ENCODE results near the gene DUSP10.
A peak's percentile ranks its signal among the peaks of the same experiment; 100 is the strongest.

The DUSP10 gene

GRCh38 chr1:221714227-221715152 is 27.4 kb downstream of the DUSP10 start:
- no peak for DNase-seq (ENCODE audit: low read depth in 2 of 3, low spot score in 1 of 3)

DNA sequence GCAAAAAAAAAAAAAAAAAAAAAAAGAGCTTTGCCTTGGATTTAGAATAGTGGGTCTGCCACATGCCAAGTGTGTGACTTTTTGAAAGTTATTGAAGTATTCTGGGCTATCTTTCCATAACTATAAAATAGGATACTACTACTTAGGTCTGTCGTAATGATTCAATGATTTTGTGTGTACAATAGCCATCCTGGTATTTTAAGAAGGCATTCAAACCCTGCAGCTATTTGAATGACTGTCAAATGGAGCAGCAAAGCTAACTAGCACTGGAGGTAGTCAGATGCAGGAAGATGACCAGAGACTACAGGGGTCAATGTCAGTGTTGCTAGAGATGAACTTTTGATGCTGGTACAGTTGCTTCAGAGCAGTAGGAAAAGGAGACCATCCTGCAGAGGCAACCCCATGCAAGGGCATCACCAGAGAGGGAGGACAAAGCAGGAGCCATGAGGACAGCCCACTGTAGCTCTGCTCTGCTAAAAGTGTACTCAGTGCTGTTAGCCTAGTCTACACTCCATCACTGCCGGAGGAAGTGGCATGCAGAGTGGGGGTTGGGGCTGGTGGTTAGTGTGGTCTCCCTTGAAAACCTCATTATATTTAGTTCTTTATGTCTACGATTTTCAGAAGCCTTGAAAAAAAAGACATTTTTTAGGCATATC is 29.0 kb downstream of the DUSP10 start:
- DNase-seq (ENCODE audit: low read depth in 2 of 3, low spot score in 1 of 3), result peak; percentile 53 to 66 (median 55)

DNA sequence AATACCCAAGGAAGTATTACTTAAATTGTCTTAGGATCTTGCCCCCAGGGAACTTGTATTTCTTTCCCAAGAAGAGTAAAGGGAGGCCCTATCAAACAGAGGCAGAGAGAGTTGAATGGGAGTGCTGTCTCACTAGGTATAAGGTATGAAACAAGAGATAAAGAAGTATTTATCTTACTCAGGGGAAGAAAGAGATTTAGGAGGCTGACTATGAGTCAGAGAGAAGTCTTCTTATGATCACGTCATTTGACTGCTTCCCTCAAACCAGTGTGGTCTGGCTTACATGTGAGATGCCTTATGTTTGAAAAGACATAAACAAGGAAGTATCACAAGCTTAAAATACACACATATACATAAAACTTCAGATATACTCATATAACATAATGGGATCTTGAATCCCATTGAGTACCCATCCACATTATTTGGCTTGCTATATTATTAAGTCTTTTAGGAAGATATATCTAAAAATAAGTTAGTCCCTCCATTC is 29.6 kb downstream of the DUSP10 start:
- DNase-seq (ENCODE audit: low read depth in 2 of 3, low spot score in 1 of 3), result no peak

DNA sequence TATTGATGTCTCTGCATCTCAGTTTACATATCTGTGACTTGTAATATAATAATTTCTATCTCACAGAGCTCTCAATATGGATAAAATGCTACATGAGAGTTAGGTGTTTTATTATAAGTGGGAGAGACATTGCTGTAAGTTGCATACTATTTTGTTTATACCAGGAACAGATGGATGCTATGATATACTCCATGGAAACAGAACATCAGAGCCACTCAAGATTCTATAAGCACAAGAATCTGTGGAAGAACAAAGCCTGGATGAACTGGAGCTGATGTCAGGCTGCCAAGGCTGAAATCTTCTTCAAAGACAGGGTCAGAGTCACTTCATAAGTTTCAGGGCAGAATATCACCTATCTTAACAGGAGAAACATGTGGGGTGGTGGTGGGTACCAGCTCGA is 30.2 kb downstream of the DUSP10 start:
- no peak for DNase-seq (ENCODE audit: low read depth in 2 of 3, low spot score in 1 of 3)

DNA sequence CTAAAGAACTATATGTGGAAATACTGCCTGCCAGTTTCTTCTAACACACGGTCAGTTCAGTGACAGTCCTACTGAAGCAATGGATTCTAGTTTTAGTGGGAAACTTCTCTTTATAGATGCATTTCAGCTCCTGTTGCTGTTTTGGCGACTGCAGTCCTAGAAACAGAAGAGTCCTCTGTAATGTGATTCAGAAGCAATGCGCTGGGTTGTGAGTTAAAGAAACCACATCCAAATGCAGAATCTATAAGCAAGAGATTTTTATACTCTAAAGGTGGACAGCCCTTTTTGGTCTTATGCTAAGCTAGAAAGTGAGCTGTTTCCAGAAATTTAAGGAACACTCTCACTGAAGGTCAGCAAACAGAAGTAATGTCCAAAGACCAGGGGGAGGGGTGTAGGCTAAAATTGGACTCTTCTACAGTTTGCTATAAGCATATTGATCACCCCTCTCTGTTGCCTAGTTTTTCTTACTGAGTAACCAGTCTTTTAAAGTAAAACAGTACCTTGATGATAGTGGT is 30.8 kb downstream of the DUSP10 start:
- DNase-seq (ENCODE audit: low read depth in 2 of 3, low spot score in 1 of 3), result no peak

GRCh38 chr1:221709854-221710253 is 32.0 kb downstream of the DUSP10 start:
- no peak for DNase-seq (ENCODE audit: low read depth in 2 of 3, low spot score in 1 of 3)

DNA sequence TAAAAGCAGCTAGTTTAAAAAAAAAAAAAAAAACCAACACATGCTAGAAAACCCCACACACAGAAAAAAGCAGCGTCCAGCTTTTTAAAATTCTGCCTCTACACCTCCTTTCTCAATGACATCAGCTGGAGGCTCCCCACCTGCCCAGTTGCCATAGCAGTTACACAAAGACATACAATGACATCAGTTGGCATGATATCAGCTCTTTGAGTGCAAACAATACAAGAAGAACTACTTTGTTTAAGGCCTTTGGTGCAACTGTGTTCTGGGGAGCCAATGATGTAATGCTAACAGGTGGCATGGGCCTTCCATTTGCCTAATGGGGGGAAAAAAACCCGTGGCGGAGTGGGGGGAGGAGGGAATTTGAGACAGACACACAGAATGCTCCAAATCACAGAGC is 32.9 kb downstream of the DUSP10 start:
- DNase-seq (ENCODE audit: low read depth in 2 of 3, low spot score in 1 of 3), result no peak

GRCh38 chr1:221708076-221708571 is 33.8 kb downstream of the DUSP10 start:
- peak; percentile 36 to 56 (median 50) for DNase-seq (ENCODE audit: low read depth in 2 of 3, low spot score in 1 of 3)

DNA sequence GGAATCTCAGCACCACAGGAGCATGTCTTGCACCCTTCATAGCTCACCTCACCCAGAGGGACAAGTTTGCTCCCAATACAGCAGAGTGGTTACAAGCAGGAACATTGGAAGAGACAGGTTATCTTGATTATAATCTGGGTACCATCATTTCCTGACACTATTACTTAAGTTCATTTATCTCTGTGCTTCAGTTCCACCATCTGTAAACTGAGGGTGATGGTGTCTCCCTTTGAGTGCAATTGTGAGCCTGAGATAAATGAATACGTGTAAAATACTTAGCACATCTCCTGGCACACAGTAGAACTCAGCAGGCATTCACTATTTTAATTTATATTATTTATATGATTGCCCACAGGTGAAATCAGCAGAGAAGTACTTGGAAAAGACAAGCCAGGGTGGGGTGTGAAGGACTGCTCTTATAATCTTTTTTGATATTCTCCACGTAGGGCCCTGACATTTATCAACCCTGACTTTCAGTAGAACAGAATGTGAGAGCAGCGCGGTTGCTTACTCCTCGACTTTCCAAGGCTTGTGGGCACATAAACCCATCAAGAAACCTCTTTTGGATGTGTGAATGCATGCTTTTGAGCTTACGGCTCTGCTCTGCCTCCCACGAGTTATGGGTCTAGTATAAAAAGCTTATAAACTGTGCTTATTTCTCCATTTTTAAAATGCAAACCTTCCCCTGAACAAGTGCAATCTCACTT is 34.9 kb downstream of the DUSP10 start:
- DNase-seq (ENCODE audit: low read depth in 2 of 3, low spot score in 1 of 3), result no peak

DNA sequence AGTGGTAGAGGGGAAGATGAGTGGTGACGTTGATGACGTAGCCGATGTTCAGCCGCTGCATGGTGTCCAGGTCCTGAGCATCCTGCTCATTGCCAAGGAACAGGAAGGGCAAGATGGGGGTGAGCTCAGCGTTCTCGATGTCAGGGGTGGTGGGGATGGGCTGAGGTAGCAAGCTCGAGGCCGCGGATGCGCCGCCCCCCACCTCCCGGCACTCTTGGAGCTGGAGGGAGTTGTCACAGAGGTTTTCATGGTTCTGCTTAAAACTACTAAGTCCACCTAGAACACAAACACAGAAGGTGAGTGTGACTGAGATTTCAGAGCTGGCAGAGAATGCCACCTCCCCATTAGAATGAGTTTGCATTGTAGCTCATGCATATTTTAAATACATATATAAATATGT is 35.7 kb downstream of the DUSP10 start:
- no peak for DNase-seq (ENCODE audit: low read depth in 2 of 3, low spot score in 1 of 3)

- DNase-seq (ENCODE audit: low read depth in 2 of 3, low spot score in 1 of 3), result no peak
Measured at GRCh38 chr1:221704306-221704705, 37.6 kb downstream of the DUSP10 start.

- DNase-seq (ENCODE audit: low read depth in 2 of 3, low spot score in 1 of 3), result no peak
Measured at GRCh38 chr1:221701570-221702186, 40.2 kb downstream of the DUSP10 start.

- DNase-seq (ENCODE audit: low read depth in 2 of 3, low spot score in 1 of 3), result no peak
Measured at GRCh38 chr1:221700948-221701347, 40.9 kb downstream of the DUSP10 start.

DNA sequence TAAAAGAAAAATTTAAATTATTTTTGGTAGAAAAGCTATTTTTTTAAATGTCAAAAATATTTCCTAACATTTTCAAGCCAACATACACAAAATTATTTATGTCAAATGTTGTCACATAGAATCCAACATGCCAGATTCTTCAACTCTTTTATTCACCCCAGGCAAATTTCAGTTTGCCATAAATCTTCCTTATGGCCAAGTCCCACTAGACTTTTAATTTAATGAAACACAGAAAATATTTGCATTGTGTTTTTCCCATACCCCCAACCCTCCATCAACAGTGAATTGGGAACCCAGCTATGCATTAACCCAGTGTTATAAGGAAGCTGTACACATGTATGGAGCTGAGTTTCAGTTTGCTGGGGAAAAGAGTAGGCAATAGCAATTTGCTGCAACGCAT is 41.4 kb downstream of the DUSP10 start:
- DNase-seq (ENCODE audit: low read depth in 2 of 3, low spot score in 1 of 3), result no peak

DNA sequence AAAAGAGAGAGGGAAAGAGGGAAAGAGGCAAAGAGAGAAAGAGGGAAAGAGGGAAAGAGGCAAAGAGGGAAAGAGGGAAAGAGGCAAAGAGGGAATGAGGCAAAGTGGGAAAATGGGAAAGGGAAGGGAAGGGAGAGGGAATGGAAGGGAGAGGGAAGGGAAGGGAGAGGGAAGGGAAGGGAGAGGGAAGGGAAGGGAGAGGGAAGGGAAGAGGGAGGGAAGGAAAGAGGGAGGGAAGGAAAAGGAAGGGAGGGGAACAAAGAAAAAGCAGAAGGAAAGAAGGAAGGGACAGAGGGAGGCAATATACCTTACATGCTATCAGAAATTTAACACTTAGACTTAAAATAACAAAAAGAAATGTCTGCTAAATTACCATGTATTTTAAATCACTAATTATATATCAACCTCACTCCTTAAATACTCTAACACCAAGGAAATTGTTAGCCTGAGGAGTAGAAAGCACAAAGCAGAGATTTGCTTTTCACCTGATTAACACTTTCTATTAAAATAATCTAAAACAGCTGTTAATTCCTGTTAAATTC is 41.8 kb downstream of the DUSP10 start:
- no peak for DNase-seq (ENCODE audit: low read depth in 2 of 3, low spot score in 1 of 3)

DNA sequence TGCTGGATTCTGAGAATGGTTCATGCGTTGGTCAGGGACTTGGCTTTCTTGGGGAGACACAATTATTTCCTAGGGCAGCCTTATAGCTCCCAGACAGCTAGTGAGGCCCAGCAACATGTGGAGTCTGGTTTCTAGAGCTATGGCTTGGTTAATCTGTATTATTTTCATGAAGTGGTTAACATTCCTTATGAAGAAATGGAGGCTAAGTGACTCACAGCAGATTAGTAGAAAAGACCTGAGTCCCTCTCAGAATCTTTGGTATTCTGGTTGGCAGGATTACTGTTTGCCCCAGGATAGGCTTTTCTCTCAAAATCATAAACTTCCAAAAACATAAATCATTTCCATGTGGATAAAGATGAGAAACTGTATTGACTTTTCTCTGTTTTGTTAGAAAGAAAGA is 42.3 kb downstream of the DUSP10 start:
- DNase-seq (ENCODE audit: low read depth in 2 of 3, low spot score in 1 of 3), result no peak

DNA sequence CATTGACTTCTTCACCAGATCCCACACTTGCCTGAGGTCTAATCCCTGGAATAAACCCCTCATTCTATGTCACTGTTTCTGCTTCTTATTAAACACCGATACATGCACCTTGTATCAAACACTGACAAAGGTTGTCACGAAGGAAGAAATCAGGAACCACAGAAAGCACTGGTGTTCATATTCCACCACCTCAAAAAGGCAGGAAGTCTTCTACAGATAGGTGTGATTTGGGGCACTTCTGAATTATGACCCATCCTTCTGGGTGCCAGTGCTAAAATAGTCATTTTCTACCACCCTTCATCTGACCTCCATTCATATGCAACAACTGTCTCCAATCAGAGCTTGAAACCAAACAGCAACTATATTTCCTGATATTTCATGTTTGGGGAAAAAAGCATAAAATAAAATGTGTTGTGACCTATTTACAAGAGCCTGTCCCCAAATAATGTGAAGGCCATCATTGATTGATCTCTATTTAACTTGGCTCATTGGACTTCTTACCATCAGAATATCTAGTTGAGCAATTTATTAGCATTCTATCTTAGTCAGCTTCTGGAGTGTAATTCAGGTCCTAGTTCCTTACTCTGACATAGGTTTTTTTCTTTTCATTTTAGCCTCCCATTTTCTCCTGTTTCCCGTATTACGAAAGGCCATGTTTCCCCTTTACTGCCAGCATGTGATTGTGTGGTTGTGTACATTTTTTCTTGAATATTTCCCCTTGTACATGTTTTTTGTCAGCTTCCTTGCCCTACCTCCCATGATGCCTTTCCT is 43.1 kb downstream of the DUSP10 start:
- no peak for DNase-seq (ENCODE audit: low read depth in 2 of 3, low spot score in 1 of 3)

DNA sequence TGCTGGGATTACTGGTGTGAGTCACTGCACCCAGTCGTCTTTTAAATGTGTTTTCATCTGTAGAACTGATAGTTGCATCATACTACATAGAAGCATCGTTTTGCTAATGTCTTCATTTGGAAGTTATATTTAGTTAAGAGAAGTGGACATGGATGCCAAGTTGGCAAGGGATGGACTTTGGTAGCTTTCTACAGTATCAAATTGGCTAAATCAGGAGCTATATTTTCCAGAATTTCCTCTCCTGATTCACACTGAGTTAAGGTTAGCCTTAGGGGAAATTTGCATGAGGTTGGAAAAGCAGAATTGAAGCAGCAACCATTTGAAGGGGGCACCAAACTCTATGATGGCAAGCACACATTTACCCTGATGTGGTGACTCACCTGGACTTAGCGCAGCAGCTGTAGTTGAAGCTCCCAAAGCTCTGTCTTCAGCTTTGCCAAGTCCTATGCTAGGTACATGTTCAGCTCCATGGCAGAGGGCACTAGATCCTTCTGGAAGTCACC is 43.9 kb downstream of the DUSP10 start:
- DNase-seq (ENCODE audit: low read depth in 2 of 3, low spot score in 1 of 3), result no peak

DNA sequence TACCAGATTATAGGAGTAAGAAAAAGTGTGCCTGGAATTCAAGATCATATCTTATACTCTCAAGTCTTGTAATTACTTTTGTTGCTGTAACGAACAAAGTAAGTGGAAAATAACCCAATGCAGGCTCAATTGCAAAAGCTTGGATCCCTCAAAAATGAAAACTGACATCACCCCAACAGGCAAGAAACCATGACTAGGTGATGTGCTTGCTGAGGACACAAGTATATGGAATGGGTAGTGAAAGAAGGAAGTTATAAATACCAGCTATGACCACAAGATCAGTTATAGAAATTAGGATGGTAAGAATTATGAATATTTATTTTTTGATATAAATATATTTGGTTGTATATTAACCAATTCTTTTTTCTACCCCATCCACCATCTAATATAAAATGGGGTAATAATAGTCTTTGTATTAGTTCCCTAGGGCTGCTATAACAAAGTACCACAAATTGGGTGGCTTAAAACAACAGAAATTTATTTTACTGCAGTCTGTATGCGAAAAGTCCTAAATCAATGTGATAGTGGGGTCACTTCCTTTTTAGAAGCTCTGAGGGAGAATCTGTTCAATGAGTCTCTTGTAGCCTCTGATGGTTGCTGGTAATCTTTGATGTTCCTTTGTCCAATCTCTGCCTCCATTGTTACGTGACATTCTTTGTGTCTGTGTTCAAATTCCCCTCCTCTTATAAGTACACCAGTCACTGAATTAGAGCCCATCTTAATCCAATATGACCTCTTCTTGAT is 45.0 kb downstream of the DUSP10 start:
- DNase-seq (ENCODE audit: low read depth in 2 of 3, low spot score in 1 of 3), result no peak
